ENCODE measurements around the gene CENPP. TPM values are rescaled to one million over a fixed set of nuclear protein-coding genes. Genes with fewer than 3 reads are reported as not detected.
A peak's percentile ranks its signal among the peaks of the same experiment; 100 is the strongest.
"Not testable (repeated sequence)": the region's sequence is repeated elsewhere in the genome, so short reads cannot be mapped to it uniquely, and the experiment has no call there.

CENPP gene
- total RNA-seq, 2 donors from 2014 or later = 22.3 to 26.4 TPM

GRCh38 chr9:92612292-92612691, 286.5 kb downstream of the CENPP start:
- Mint-ChIP-seq H3K9me3 (no peaks in the 10 kb centered on the region), H3K36me3 (no peaks in the 10 kb centered on the region), H3K27ac (peak overlapping the region; percentile 19 to 78)
- DNase-seq (ENCODE audit: low spot score in 2 of 2) (no peak), ATAC-seq (no peak)

- no peaks in the 10 kb centered on the region for H3K36me3 Mint-ChIP-seq
- no peaks in the 10 kb centered on the region for H3K9me3 Mint-ChIP-seq
- H3K27ac Mint-ChIP-seq = no peak overlapping the region
- ATAC-seq (no peak), DNase-seq (ENCODE audit: low spot score in 2 of 2) (no peak)
Measured at GRCh38 chr9:92612816-92613215, 287.1 kb downstream of the CENPP start.

GRCh38 chr9:92613268-92614122, 287.7 kb downstream of the CENPP start:
- DNase-seq (ENCODE audit: low spot score in 2 of 2) = no peak
- Mint-ChIP-seq H3K9me3 (no peaks in the 10 kb centered on the region), H3K36me3 (no peaks in the 10 kb centered on the region), H3K27ac (no peak overlapping the region)
- ATAC-seq = no peak

DNA sequence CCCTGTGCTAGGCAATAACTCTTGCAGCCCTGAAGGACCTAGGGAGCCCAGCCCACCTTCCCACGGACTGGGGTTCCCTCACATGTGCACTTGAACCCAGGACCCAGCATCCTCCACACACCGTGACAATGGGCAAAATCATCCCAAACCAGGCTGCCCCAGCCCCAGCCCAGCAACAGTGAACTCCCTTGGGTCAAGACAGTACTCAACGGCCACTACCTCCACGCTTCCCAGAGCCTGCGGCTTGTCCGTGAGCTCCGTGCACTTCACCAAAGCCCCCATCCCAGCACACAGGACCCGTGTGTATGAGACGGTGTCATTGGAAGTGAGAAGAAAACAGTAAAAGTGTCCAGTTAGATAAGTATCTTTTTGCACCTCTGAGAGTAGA, 288.4 kb downstream of the CENPP start:
- ATAC-seq (no peak), DNase-seq (ENCODE audit: low spot score in 2 of 2) (no peak)
- no peak overlapping the region for H3K27ac Mint-ChIP-seq
- no peaks in the 10 kb centered on the region for H3K36me3 Mint-ChIP-seq
- no peaks in the 10 kb centered on the region for H3K9me3 Mint-ChIP-seq

DNA sequence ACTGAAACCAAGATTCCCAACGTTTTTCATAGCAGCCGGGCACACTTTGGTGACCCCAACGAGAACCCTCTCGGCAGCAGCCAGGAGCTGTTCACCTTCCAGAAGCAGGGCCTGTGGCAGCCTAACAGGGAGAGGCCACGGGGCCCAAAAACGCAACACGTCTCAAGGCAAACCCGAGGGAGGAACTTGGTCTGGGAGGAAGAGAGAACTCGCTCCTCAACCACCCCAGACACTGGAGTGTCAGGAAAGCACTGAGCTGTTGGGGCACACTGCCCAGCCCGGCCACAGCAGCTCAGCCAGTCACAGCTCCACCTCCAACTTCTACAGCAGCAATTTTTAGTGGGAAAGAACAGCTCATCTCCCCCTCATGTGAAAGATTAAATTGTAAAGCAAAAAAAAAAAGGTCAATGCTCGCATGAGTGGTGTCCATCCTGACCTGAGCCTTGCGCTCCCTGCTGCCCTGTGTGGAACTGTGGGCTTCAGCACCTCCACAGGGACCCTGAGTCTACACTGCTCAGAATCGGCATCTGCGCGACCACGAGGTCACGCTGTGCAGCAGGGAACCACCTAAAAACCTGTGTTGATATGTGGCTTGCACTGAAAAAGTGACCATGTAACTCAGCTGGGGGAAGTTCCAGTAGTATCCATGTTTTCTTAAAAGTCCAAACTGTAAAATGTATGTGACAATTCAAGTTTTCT, 289.2 kb downstream of the CENPP start:
- H3K27ac Mint-ChIP-seq = peak overlapping the region; percentile 25 to 89
- H3K36me3 Mint-ChIP-seq = no peaks in the 10 kb centered on the region
- DNase-seq (ENCODE audit: low spot score in 2 of 2) (no peak), ATAC-seq (no peak)
- H3K9me3 Mint-ChIP-seq = no peaks in the 10 kb centered on the region

DNA sequence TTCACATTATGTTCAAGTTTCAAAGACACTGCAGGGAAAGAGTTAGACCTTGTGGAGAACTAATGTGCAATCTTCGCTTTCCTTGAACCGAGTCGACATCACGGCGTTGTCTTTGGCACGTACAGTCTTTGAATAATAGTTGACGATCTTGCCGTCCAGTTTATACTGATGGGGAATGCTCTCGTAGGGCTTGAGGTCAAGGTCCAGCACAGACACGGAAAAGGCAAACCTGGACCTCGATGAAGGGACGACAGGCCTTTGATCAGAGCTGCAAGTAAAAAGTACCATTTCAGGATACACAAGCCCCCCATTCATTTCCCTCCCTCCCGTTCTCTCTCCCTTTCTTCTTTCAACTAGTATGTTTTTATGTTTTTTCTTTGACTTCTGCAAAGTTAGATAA, 290.0 kb downstream of the CENPP start:
- ATAC-seq (no peak), DNase-seq (ENCODE audit: low spot score in 2 of 2) (no peak)
- Mint-ChIP-seq H3K27ac (no peak overlapping the region), H3K36me3 (no peaks in the 10 kb centered on the region), H3K9me3 (no peaks in the 10 kb centered on the region)

- no peaks in the 10 kb centered on the region for H3K36me3 Mint-ChIP-seq
- H3K9me3 Mint-ChIP-seq = no peaks in the 10 kb centered on the region
- no peak overlapping the region for H3K27ac Mint-ChIP-seq
- ATAC-seq = no peak
- no peak for DNase-seq (ENCODE audit: low spot score in 2 of 2)
Measured at GRCh38 chr9:92616199-92616641, 290.5 kb downstream of the CENPP start.

GRCh38 chr9:92616655-92617111, 290.9 kb downstream of the CENPP start:
- H3K36me3 Mint-ChIP-seq = no peaks in the 10 kb centered on the region
- no peaks in the 10 kb centered on the region for H3K9me3 Mint-ChIP-seq
- ATAC-seq (no peak), DNase-seq (ENCODE audit: low spot score in 2 of 2) (no peak)
- H3K27ac Mint-ChIP-seq = no peak overlapping the region

DNA sequence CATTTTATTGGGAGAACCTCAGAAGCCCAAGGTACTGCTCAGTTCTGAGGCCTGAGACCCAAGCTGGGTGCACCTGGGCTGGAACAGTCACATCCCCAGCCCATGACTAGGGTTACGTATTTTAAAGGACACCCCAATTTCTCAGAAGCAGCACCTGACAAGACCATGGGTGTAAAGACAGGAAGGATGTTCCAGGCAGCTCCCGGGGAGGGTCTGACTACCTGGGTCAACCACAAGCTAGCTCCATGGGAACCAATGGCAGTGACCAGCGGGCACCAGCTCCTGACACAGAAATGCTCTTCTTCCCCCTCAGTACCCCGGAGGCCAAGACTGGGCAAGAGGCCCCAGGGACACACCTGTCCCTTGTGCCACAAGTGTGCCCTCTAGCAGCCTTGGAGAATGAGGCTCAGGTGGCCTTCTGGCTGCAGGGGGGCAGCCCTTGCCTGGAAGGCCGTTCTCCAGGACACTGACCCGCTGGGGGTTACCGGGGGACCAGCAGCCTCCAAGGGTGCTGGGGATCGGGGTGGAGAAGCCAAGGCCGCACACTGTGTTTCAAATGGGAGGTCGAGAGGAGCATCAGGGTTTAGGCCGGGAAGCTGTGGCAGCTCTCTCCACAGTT, 291.6 kb downstream of the CENPP start:
- no peak for ATAC-seq
- DNase-seq (ENCODE audit: low spot score in 2 of 2) = no peak
- no peak overlapping the region for H3K27ac Mint-ChIP-seq
- H3K9me3 Mint-ChIP-seq = no peaks in the 10 kb centered on the region
- H3K36me3 Mint-ChIP-seq = no peaks in the 10 kb centered on the region

GRCh38 chr9:92617951-92618510, 292.3 kb downstream of the CENPP start:
- Mint-ChIP-seq H3K9me3 (no peaks in the 10 kb centered on the region), H3K36me3 (no peaks in the 10 kb centered on the region), H3K27ac (no peak overlapping the region)
- ATAC-seq (no peak), DNase-seq (ENCODE audit: low spot score in 2 of 2) (no peak)

DNA sequence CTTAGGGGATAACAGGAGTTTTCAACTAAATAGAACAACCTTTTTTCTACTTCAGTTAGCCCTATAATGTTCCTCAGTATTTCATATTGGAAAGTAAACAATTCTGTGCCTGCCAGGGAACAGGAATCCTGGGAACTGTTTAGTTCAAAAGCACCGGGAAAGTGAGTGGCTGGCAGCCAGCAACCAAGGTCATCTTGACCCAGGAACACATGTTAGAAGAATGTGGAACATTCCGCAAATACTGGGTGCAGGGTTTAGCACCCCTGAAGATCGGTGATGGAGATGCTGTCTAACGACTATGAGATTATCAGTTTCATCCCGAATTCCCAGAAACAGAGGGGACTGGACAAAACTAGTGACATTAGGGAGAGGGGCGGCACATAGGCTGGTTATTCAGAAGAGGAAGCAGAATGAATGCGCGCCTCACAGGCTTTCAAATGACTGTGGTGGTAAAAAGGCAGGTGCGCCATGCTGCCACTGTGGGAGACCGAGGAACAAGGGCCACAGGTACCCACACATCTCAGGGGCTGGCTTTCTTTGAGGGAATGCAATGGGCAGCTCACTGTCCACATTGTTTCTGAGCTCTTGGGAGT, 293.0 kb downstream of the CENPP start:
- ATAC-seq = no peak

DNA sequence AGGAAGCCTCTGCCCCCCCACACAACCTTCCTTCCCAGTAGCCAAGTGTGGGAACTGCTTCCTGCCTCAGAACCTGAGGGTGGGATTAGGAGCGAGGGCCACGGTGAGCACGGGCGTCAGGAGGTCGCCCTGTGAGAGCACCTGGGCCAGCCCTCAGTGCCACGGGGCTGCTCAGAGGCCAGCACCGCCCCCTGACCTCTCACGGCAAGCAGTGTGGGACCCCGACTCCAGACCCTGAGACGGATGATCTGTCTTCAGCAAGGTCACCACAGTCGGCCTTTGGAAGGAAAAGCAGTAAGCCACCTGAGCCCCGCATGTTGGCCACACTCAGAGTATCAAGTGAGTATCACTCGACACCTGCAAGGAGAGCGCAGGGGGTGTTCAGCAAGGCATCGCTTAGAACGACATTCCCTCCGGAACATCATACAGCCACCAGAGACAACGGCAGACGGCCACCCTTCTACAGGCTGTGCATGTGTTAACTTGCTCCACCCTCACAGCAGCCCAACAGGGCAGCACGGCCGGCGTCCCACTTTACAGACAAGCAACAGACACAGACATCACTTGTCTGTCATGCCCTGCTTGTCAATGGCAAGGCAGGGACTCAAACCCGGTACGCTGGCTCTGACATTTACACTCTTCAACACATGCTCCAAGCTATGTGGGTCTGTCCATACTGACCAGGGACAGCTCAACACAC, 294.0 kb downstream of the CENPP start:
- H3K9me3 Mint-ChIP-seq = no peaks in the 10 kb centered on the region
- H3K36me3 Mint-ChIP-seq = no peaks in the 10 kb centered on the region
- DNase-seq (ENCODE audit: low spot score in 2 of 2) = no peak
- no peak for ATAC-seq
- peak overlapping the region; percentile 11 to 48 for H3K27ac Mint-ChIP-seq

More for the DNA sequence above, 293.0 kb downstream of the CENPP start:
- DNase-seq (ENCODE audit: low spot score in 2 of 2) = no peak
- H3K36me3 Mint-ChIP-seq = no peaks in the 10 kb centered on the region
- no peaks in the 10 kb centered on the region for H3K9me3 Mint-ChIP-seq
- H3K27ac Mint-ChIP-seq = peak overlapping the region in 1 of 2 donors; percentile 48

- DNase-seq (ENCODE audit: low spot score in 2 of 2) = no peak
- peak overlapping the region in 1 of 2 donors; percentile 48 for H3K27ac Mint-ChIP-seq
- H3K36me3 Mint-ChIP-seq = no peaks in the 10 kb centered on the region
- H3K9me3 Mint-ChIP-seq = no peaks in the 10 kb centered on the region
- no peak for ATAC-seq
Measured at GRCh38 chr9:92620845-92621244, 295.1 kb downstream of the CENPP start.

- H3K36me3 Mint-ChIP-seq, ATAC-seq, H3K9me3 Mint-ChIP-seq: not testable (repeated sequence)
Measured at GRCh38 chr9:92623936-92624335, 298.2 kb downstream of the CENPP start.

DNA sequence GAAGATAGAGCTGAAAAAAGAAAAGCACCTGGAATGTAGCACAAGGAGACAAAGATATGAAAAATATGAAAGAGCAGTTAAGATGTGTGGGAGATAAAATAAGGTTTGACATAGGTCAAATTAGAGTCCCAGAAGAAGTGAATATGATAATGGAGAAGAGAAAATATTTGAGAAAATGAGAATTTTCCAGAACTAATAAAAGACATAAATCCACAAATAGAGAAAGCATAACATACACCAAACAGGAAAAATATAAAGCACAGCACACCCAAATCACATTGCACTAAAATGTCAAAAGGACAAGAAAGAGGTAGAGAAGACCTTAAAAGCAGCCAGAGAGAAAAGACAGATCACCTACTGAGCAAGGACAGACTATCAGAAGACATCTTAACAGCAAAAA, 300.7 kb downstream of the CENPP start:
- no peak for ATAC-seq
- no peak for DNase-seq (ENCODE audit: low spot score in 2 of 2)
- no peak overlapping the region for H3K27ac Mint-ChIP-seq
- H3K36me3 Mint-ChIP-seq = peaks cover 13% of the 10 kb centered on the region in 2 donors
- no peaks in the 10 kb centered on the region for H3K9me3 Mint-ChIP-seq

More at GRCh38 chr9:92623936-92624335, 298.2 kb downstream of the CENPP start:
- DNase-seq (ENCODE audit: low spot score in 2 of 2); H3K27ac Mint-ChIP-seq: not testable (repeated sequence)

- peaks cover 13% of the 10 kb centered on the region in 2 donors for H3K36me3 Mint-ChIP-seq
- no peaks in the 10 kb centered on the region for H3K9me3 Mint-ChIP-seq
- DNase-seq (ENCODE audit: low spot score in 2 of 2) = no peak
- ATAC-seq = no peak
- no peak overlapping the region for H3K27ac Mint-ChIP-seq
Measured at GRCh38 chr9:92627651-92628050, 301.9 kb downstream of the CENPP start.
